ENCODE results near the gene CXADR.

The CXADR gene

GRCh38 chr21:17610911-17611310 is 98.1 kb downstream of the CXADR start:
- no peak for DNase-seq

GRCh38 chr21:17611414-17612022 is 98.7 kb downstream of the CXADR start:
- DNase-seq = peak; percentile 43

GRCh38 chr21:17612023-17612564 is 99.3 kb downstream of the CXADR start:
- peak; percentile 20 for DNase-seq

- peak; percentile 68 for DNase-seq
Observed at GRCh38 chr21:17612565-17613241, 99.9 kb downstream of the CXADR start, which contains the start of gene BTG3. BTG3 (minus strand) TSS chr21:17612901; CDS start chr21:17609144, 3,757 bp downstream.

GRCh38 chr21:17613242-17613676 is 100.4 kb downstream of the CXADR start:
- DNase-seq = no peak

- no peak for DNase-seq
Observed at GRCh38 chr21:17616831-17617230, 104.0 kb downstream of the CXADR start.

- no peak for DNase-seq
Observed at GRCh38 chr21:17622018-17622417, 109.2 kb downstream of the CXADR start.

GRCh38 chr21:17631195-17631594 is 118.4 kb downstream of the CXADR start:
- DNase-seq = no peak

GRCh38 chr21:17636711-17637110 is 123.9 kb downstream of the CXADR start:
- DNase-seq = no peak

GRCh38 chr21:17640821-17641220 is 128.0 kb downstream of the CXADR start:
- no peak for DNase-seq
